GM18498 (cell line): ENCODE results near the gene SASH1.

Source experiments
- ATAC-seq: cut with Tn5 transposase; IDR thresholded peaks from one replicate; pipeline ENCODE4 v1.9.1; 2021; ENCODE audit warnings: mild to moderate bottlenecking, moderate library complexity; ENCODE audit not compliant: unreplicated experiment

SASH1 gene

DNA sequence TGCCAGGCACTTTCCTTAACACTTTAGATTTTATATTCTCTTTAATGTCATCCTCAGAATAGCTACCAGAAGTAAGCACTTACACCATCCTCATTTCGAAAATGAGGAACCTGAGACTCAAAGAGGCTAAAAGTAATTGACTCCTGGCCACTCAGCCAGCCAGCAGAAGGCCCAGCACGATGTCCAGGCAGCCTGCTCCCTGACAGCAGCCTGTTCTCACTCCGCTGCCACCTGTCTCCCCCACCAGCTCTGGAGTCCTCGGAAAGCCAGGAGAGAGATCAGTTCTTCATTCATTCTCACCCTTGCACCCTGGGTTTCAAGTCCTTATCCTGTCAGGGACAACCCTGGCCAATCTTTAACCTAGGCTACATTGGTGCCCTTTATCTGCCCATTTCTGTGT lies 174.0 kb downstream of the SASH1 start:
- ATAC-seq = no peak

DNA sequence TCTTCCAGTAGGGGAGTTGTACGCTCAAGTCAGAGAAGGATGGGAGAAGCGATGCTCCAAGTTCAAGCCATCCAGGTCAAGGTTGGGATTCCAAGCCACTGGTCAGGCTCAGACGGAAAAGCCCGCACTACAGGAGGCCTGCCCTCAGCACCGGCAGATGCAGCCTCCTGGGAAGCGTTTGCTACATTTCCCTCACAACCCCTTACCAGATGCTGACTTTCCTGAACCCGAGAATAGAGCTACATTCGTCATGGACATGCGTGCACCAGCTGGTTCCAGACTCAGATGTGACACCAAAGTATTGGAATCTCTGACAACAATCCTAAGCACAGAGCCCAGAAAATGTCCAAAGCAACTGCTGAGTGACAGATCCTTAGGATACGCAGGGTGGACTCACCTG lies 174.8 kb downstream of the SASH1 start:
- ATAC-seq = no peak

GRCh38 chr6:148518511-148519156 lies 176.0 kb downstream of the SASH1 start:
- ATAC-seq = no peak

DNA sequence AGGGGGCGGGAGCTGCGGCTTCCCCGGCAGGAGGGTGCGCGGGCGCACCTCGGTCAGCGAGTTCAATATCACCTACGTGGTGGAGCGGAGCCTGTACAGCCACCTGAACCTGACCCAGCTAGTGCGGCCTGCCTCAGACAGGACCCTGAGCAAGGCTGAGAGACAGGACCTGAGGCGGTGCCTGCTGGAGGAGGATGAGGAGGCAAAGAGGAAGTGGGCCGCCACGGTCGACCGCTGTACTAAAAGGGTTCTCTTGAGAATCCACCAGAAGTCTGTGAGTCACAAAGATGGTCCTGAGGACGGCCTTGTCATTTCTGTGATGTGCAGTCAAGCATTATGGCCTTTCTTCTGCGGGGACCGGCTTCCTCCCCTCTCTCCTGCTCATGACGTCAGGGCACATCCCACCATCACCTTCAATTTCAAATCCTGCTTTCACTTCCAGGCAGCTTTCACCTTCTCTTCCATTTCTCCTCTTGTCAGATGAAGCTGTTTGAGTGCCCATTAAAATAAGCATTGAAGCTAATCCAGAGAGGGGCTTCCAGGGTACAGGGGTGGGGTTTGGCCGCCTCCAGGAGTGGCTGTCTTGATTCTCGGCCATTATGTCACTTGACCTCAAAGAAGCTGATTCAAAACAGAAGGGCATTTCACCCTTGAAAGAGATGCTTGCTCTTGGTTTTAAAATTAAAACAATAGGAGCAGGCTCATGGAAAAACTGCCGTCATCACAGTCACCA lies 177.6 kb downstream of the SASH1 start:
- peak; percentile 93 for ATAC-seq

DNA sequence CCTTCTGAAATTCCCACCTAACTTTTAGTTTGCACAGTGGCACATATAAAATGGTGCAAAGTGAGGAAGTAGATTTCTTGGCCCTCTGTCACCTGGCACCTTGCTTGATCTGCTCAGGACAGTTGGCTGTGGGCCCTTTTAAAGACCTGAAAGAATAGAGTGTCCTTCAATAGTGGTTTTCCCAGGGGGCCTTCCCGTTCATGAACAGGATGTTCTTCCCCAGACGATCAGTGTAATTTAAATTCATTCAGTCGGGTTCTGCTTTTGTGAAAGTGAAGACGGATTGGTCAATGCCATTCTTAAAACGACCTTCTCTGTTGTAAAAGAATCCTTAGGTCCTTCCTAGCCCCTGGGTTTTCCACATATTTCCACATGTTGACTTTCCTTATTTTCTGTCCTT lies 178.5 kb downstream of the SASH1 start:
- no peak for ATAC-seq

DNA sequence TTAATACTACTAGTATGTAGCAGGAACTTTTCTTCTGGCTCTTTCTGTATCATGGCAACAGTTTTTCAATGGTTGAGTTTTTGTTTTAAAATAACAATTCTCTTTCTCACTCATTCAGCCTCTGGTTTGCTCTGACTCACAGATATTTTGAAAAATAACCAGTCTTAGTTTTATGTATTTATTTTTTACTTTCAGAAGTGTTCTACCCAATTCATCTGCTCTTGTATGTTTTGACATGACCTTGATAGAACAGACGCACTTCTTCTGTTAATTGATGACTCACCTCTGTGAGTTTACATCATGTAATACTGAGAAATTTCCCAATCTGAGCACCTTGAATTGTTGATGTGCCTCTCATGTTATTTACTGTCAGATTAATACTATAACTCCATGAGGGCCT lies 178.9 kb downstream of the SASH1 start:
- no peak for ATAC-seq

DNA sequence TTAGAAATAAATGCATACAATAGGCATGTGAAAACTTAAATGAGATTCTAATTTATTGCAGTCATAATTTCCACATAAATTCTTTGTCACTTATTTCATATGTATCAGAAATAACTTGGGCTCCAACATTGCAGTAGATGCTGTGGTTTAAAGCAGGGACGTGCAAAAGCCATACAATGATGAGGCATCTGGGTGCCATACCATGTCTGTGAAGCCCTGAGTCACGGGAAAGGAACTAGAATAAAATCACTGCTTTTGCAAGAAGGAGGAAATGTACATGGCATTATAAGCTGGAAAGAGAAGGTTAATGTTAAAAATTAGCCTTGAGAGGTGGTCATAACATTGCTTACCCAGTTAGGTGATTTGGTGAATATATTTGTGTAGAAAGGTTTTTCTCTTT lies 180.4 kb downstream of the SASH1 start:
- ATAC-seq = no peak

GRCh38 chr6:148523551-148523950 lies 180.9 kb downstream of the SASH1 start:
- no peak for ATAC-seq

DNA sequence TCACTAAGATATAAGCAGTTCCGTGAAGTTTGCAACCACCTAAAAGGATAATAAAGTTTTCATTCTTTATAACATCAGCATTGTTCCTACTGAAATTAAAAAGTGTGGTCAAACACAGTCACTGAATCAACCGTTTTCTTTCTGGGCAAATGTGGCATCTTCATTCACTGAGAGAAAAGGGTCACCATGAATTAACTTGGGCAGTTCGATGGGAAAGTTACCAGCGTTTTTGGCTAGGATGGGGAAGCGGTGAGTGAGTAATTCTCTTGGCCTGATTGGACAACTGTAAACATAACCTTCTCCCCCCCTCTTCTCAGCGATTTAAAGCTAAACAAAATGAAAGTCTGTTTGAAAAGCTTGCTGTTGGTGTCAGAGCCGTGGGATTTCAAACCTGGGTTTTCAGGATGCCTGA lies 181.8 kb downstream of the SASH1 start:
- no peak for ATAC-seq

- no peak for ATAC-seq
Measured at GRCh38 chr6:148524976-148525375, 182.3 kb downstream of the SASH1 start.

DNA sequence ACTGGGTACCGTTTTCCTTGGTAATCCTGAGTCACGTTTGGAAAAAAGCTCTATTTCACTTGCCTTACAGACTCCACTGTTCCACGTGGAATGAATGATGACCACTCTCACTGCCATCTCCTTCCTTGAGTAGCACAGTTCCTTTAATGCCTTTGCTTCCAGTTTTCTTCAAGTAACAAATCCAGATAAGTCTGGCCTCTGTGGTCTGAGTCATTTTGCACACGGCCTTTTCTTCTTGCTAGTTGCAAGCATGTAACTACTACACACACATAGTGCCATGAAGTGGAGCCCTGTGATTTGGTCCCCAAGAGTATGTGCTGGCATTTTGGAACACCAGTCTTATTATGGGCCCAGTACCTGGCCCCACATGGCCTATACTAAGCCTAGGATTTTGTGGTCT lies 182.8 kb downstream of the SASH1 start:
- no peak for ATAC-seq

GRCh38 chr6:148526145-148526544 lies 183.5 kb downstream of the SASH1 start:
- ATAC-seq = no peak

DNA sequence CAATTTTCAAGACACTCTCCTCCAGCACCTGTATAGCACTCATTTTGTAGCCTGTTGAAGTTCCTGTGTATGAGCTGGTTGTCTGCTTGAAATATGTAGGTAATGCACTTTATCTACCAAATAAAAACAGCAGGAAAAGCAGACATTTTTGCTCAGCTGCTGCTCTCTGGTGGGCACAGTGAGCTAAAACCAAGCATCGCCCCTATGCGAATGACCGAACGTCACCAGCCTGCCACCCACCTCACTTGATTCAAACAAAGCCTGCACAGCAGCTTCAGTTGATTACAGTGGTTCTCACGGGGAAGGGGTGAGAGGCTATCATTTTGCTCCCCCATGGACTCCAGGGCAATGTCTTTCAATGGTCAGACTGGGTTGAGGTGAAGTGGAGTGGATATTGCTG lies 185.7 kb downstream of the SASH1 start:
- ATAC-seq = no peak

GRCh38 chr6:148529010-148529409 lies 186.4 kb downstream of the SASH1 start:
- no peak for ATAC-seq

DNA sequence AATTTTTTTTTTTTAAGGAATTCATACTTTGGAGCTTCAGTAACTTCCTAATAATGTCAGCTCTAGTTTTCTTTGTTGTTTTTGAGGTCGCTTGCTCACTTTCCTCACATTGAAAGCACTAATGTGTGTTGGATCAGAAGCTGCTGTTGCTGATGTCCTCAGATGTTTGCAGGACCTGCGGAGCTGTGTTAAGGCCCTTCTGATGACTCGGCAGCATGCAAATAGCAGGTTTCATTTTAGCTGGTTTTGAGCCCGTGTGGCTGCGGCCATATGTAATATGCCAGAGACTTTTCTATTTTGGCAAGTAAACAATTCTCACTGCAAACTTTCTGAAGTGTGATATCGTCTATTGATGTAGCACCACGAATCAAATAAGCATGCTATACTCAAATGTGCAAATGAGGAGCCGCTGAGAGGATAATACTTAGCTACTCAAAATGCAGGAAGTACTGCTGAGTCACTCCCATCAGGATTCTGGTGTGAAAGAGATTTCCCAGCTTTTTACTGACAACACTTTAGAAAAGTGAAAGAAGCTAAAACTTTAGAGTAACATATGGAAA lies 187.8 kb downstream of the SASH1 start:
- ATAC-seq = peak; percentile 92

- ATAC-seq = no peak
Measured at GRCh38 chr6:148530976-148531375, 188.3 kb downstream of the SASH1 start.

- ATAC-seq = no peak
Measured at GRCh38 chr6:148532698-148533097, 190.1 kb downstream of the SASH1 start.

GRCh38 chr6:148533309-148534107 lies 190.9 kb downstream of the SASH1 start:
- ATAC-seq = no peak

GRCh38 chr6:148534871-148535270 lies 192.2 kb downstream of the SASH1 start:
- ATAC-seq = no peak

- no peak for ATAC-seq
Measured at GRCh38 chr6:148535381-148535780, 192.7 kb downstream of the SASH1 start.

DNA sequence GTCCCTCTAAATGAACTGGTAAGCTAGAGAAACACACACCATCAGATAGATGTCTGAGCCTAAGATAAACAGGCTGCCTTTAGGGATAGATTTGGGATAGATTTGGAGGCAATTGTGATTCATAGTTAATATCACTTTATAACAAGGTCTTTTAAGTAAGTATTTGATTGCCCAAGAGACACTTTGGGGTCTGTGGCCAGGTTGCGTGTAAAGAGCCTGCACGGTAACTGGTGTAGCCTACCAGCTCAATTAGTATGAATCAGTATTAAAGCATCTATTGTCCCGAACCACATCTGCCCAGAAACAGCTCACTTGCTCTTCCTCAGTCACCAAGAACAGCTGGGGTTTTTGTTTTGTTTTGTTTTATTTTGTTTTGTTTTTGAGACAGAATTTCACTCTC lies 193.3 kb downstream of the SASH1 start:
- ATAC-seq = no peak
